MM.1S (cell line): Measurements from ENCODE around the gene RILPL1.

Experiments used
- CTCF ChIP-seq: fragments of 300-600 bp; sonication (generic); IDR thresholded peaks from 2 replicates; pipeline ENCODE4 v1.5.1; 2016; ENCODE audit warnings: antibody characterized with exemption, low read length, mixed read lengths
- EZH2 ChIP-seq: fragments of 300-600 bp; sonication (generic); optimal IDR thresholded peaks from 2 replicates; pipeline ENCODE3; 2017; ENCODE audit warnings: low read depth, mild to moderate bottlenecking, antibody characterized with exemption, low read length, mixed read lengths
- EZH2phosphoT487 ChIP-seq: fragments of 300-600 bp; sonication (generic); IDR thresholded peaks from 2 replicates; pipeline ENCODE4 v1.6.1; 2018; ENCODE audit warnings: antibody characterized with exemption, low read length

GRCh38 chr12:123433615-123434014, 99.9 kb downstream of the RILPL1 start:
- no peak for TF ChIP-seq CTCF
- no peak for TF ChIP-seq EZH2
- TF ChIP-seq EZH2phosphoT487, result no peak
